Stomach (tissue), 9 donors: ENCODE data around the gene OR2L3. TPM values are rescaled to one million over a fixed set of nuclear protein-coding genes. Genes with fewer than 3 reads are reported as not detected.
"Not testable (repeated sequence)": the region's sequence is repeated elsewhere in the genome, so short reads cannot be mapped to it uniquely, and the experiment has no call there.

Experiments used
- DNase-seq, 2 donors: peaks; one replicate each; pipeline versions ENCODE4 v3.0.0 to v3.0.0-alpha.2; 2013 to 2019
- H3K27ac ChIP-seq, 5 donors: fragments of 200-600 bp in 4 of 5; sonication (generic) in 4 of 5; one replicate each; pipeline ENCODE4 v1.5.1; 2013 to 2019; ENCODE audit warnings: mild to moderate bottlenecking in 1 of 5, moderate library complexity in 1 of 5
- H3K27me3 ChIP-seq, 3 donors: fragments of 200-600 bp; sonication (generic); one replicate each; pipeline ENCODE4 v1.5.1; 2017 to 2019; ENCODE audit warnings: mixed run types in 1 of 3
- H3K36me3 ChIP-seq, 4 donors: fragments of 200-600 bp; sonication (generic); 1 replicate in 3 of 4; 2 replicates in 1 of 4; pipeline ENCODE4 v1.5.1; 2016 to 2019
- H3K4me1 ChIP-seq, 4 donors: fragments of 200-600 bp; sonication (generic); one replicate each; pipeline ENCODE4 v1.5.1; 2016 to 2019
- H3K4me3 ChIP-seq, 4 donors: fragments of 200-600 bp; sonication (generic) in 3 of 4; one replicate each; pipeline ENCODE4 v1.5.1; 2016 to 2019; ENCODE audit warnings: mild to moderate bottlenecking in 1 of 4
- H3K9me3 ChIP-seq, 4 donors: fragments of 200-600 bp; sonication (generic); one replicate each; pipeline ENCODE4 v1.5.1; 2016 to 2019
- EP300 ChIP-seq: sonication (generic); formaldehyde crosslinking; IDR thresholded peaks from one replicate; pipeline ENCODE4 v1.6.1; 2017; ENCODE audit warnings: antibody characterized with exemption
- POLR2A ChIP-seq, 4 donors: fragments of 450-650 bp; IDR thresholded peaks; one replicate each; pipeline ENCODE4 v1.6.1; 2016; ENCODE audit warnings: antibody characterized with exemption in 4 of 4, control low read depth in 2 of 4, mild to moderate bottlenecking in 1 of 4, moderate library complexity in 1 of 4
- POLR2AphosphoS5 ChIP-seq, 3 donors: sonication (generic); formaldehyde crosslinking; IDR thresholded peaks; one replicate each; pipeline ENCODE4 v1.6.1; 2016; ENCODE audit warnings: antibody characterized with exemption in 3 of 3
- WGBS, 5 donors: extraction: QIAGEN DNeasy Blood & Tissue Kit in 3 of 5; methylation state at CpG; one replicate each; pipeline versions ENCODE4 v1.1.5 to v1.1.7; 2013 to 2018; 5-methylcytosine and 5-hydroxymethylcytosine counted together
- intact Hi-C: fragments of 100-400 bp; cut with DNase I; formaldehyde crosslinking; loops from one replicate; pipeline ENCODE4 v1.15.1; 2023; ENCODE audit warnings: low total_unique reads
- polyA plus RNA-seq, 3 donors: library from polyadenylated mRNA; stranded (reverse); fragments of 200-250 nt; gene quantifications; one replicate each; pipeline ENCODE4 v1.2.3, GENCODE V29; 2013
- total RNA-seq, 5 donors: library from RNA; depleted of rRNA; stranded (reverse); fragments of >200 nt; gene quantifications; one replicate each; pipeline versions ENCODE4 v1.1.0 to v1.2.3, GENCODE V29; 2014 to 2016
- TF ChIP-seq, protein P1 (sequence below), 7 experiments: fragments of 450-650 bp in 4 of 7; fragments of 200-600 bp in 3 of 7; sonication (generic) in 3 of 7; IDR thresholded peaks; one replicate each; pipeline ENCODE4 v1.5.1; 2016 to 2019; ENCODE audit warnings: antibody characterized with exemption in 7 of 7, control low read depth in 2 of 7, mild to moderate bottlenecking in 1 of 7
- donor health status: healthy with polysubstance abuse.
- donor health status: Bipolar disorder and iron deficiency.
- donor health status: healthy.

OR2L3 gene
- total and polyA plus RNA-seq, 8 donors: not detected

DNA sequence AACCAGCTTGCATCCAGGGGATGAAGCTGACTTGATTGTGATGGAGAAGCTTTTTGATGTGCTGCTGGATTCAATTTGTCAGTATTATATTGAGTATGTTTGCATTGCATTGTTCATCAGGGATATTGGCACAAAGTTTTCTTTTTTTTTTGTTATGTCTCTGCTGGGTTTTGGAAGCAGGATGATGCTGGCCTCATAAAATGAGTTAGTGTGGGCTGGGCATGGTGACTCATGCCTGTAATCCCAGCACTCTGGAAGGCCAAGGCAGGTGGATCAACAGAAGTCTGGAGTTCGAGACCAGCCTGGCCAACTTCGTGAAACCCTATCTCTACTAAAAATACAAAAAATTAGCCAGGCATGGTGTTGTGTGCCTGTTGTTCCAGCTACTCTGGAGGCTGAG, 8.6 kb downstream of the OR2L3 start:
- Histone ChIP-seq H3K27me3 (no peaks in the 10 kb centered on the region), H3K9me3 (peaks cover 2 to 28% (median 13%) of the 10 kb centered on the region in 4 donors), H3K36me3 (no peaks in the 10 kb centered on the region), H3K27ac (no peak overlapping the region), H3K4me3 (no peak overlapping the region), H3K4me1 (no peaks in the 10 kb centered on the region)
- no peak for DNase-seq
- intact Hi-C loops: no loop called here
- TF ChIP-seq EP300: no peak
- TF ChIP-seq, protein P1, sequence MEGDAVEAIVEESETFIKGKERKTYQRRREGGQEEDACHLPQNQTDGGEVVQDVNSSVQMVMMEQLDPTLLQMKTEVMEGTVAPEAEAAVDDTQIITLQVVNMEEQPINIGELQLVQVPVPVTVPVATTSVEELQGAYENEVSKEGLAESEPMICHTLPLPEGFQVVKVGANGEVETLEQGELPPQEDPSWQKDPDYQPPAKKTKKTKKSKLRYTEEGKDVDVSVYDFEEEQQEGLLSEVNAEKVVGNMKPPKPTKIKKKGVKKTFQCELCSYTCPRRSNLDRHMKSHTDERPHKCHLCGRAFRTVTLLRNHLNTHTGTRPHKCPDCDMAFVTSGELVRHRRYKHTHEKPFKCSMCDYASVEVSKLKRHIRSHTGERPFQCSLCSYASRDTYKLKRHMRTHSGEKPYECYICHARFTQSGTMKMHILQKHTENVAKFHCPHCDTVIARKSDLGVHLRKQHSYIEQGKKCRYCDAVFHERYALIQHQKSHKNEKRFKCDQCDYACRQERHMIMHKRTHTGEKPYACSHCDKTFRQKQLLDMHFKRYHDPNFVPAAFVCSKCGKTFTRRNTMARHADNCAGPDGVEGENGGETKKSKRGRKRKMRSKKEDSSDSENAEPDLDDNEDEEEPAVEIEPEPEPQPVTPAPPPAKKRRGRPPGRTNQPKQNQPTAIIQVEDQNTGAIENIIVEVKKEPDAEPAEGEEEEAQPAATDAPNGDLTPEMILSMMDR (IDR thresholded peaks at IDR 0.05): no peak
- no peak for TF ChIP-seq POLR2AphosphoS5 (IDR thresholded peaks at IDR 0.05)
- no peak for TF ChIP-seq POLR2A (IDR thresholded peaks at IDR 0.05)
- WGBS, 5 donors: 62 to 78% (median 69%) methylated on average over 2 of the region's 2 CpGs

DNA sequence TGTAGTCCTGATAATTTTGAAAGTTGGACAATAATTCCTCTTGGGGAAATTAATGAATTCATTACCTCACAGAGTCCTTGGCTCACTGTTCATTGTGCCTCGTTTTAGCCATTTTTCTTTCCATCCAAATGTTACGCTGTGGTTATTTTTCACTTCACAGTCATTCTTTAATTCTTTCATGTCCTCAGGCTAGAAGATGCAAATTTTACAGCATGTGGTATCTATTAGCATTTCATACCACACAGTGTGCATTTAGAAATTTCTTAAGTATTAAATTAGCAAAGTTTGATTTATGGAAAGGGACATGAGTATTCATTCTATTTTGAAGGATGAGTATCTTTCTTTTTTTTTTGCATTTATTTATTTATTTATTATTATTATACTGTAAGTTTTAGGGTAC, 18.4 kb downstream of the OR2L3 start:
- 63 to 80% (median 77%) methylated on average over 2 of the region's 2 CpGs for WGBS, 5 donors
- no peak for TF ChIP-seq POLR2A (IDR thresholded peaks at IDR 0.05)
- no peak for TF ChIP-seq EP300
- TF ChIP-seq POLR2AphosphoS5 (IDR thresholded peaks at IDR 0.05): no peak
- Histone ChIP-seq H3K4me1 (no peaks in the 10 kb centered on the region), H3K27ac (no peak overlapping the region), H3K27me3 (no peaks in the 10 kb centered on the region), H3K4me3 (no peak overlapping the region), H3K9me3 (peaks cover 0 to 16% (median 6%) of the 10 kb centered on the region in 4 donors), H3K36me3 (no peaks in the 10 kb centered on the region)
- intact Hi-C loops: no loop called here
- DNase-seq: no peak

DNA sequence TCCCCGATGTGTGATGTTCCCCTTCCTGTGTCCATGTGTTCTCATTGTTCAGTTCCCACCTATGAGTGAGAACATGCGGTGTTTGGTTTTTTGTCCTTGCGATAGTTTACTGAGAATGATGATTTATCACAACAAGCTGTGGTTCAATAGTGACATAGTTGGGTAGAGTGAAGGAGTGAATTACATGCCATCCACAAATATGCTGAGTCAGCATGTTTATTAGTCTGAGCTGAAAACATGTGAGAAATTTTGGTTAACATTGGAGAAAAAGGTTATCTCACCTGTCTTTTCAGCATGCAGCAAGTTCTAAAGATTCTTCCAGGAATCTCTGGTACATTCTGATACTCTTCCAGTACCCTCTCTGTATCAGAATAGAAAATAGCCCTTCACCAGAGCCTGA, 19.0 kb downstream of the OR2L3 start:
- Histone ChIP-seq H3K36me3 (no peaks in the 10 kb centered on the region), H3K27ac (no peak overlapping the region), H3K4me3 (no peak overlapping the region), H3K4me1 (no peaks in the 10 kb centered on the region), H3K9me3 (peaks cover 0 to 16% (median 6%) of the 10 kb centered on the region in 4 donors), H3K27me3 (no peaks in the 10 kb centered on the region)
- WGBS, 5 donors: 83 to 99% (median 97%) methylated on average over 2 to 3 of the region's 3 CpGs
- TF ChIP-seq EP300 (no peak), POLR2AphosphoS5 (IDR thresholded peaks at IDR 0.05) (no peak), POLR2A (IDR thresholded peaks at IDR 0.05) (no peak)
- TF ChIP-seq, protein P1 (IDR thresholded peaks at IDR 0.05): no peak
- intact Hi-C loops: no loop called here
- DNase-seq: no peak

DNA sequence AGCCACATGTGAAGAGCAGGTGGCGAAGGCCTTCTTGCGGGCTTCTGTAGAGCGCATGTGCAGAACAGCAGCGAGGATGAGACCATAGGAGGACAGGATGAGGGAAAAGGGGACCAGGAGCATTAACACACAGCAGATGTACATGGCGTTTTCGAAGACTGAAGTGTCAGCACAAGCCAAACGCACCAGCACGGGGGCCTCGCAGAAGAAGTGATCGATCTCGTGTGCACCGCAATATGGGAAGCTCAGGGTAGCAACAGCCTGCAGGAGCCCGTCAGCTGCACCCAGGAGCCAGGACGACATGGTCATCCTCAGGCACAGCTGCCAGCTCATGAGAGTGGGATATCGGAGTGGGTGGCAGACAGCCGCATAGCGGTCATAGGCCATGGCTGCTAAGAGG, 37.2 kb downstream of the OR2L3 start:
- H3K36me3 ChIP-seq, H3K4me1 ChIP-seq, intact Hi-C loops, H3K4me3 ChIP-seq, H3K27ac ChIP-seq, H3K9me3 ChIP-seq, H3K27me3 ChIP-seq, DNase-seq: not testable (repeated sequence)
- WGBS, 5 donors: 70 to 93% (median 83%) methylated on average over 2 to 12 of the region's 17 CpGs

DNA sequence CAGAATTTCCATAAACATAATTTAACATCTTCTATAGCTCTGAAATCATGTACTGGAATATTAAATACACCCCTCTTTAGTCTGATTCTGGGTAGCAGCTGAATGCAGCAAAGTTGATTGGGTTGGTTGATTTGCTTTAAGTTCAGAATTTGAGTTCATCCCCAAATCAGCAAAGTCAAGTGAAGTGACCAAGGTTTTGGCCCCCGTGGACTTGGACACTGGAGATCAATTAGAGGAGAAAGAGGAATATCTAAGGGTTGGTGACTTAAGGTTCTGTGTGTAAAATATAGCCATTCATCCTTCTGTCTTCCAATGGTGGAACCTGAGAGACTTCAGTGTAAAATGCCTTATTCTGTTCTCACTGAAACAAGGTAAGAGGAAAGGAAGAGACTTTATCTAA, 48.2 kb downstream of the OR2L3 start, which contains the start of gene OR2L13:
TSS of gene OR2L13 (plus strand) at position 301 of the 400 bp plus-strand sequence. CDS start 4,192 bp downstream, outside the sequence.
- no peak for DNase-seq
- intact Hi-C loops: no loop called here
- H3K36me3 ChIP-seq: no peaks in the 10 kb centered on the region
- 38 to 58% (median 45%) methylated on average over 1 of the region's 1 CpG for WGBS, 5 donors
- no peaks in the 10 kb centered on the region for H3K27me3 ChIP-seq
- H3K4me1 ChIP-seq: no peaks in the 10 kb centered on the region
- TF ChIP-seq, protein P1 (IDR thresholded peaks at IDR 0.05): no peak
- no peak within 1 kb of the TSS for H3K4me3 ChIP-seq
- H3K9me3 ChIP-seq: peaks cover 0 to 13% (median 0%) of the 10 kb centered on the region in 4 donors
- H3K27ac ChIP-seq: no peak within 1 kb of the TSS
